NCI-H82 treated with DMSO at 0.1 percent for 48 hours (cell line): ENCODE results near the gene TGFBR3.

ENCODE experiments used
- DNase-seq: peaks from one replicate; lab custom pipeline; 2025; ENCODE audit not compliant: unreplicated experiment; lab: John Stamatoyannopoulos, UW

The TGFBR3 gene

DNA sequence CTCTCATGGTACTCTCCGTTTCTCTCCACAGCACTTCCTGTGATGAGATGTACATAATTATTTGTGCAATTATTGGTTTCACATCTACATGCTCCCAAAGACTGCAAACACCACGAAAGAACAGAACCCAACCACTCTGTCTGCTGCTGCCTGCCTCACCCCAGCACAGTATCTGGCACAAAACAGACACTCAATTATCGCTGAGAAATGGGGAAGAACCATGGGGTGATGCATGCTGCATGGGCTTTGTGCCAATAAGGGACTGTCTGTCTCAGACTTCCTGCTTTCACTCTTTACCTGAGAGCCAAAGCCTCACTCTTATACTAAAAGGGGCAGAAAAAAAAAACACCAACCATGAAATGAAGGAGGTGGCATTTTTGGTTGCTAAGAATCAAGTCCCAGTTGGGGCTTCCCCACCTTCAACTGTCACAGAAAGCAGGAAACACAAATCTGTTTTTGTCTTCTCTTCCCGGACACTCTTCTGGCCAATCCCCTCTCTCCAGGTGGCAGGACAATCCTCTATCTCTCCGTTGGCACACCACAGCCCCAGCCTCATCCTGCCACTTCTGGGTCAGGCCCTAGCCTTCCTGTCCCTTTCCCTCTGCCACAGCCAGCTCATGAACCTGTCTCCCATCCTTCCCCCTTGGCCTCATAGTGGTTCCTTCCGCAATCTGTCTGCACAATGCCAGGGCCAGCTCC, 82.0 kb downstream of the TGFBR3 start:
- DNase-seq = no peak

DNA sequence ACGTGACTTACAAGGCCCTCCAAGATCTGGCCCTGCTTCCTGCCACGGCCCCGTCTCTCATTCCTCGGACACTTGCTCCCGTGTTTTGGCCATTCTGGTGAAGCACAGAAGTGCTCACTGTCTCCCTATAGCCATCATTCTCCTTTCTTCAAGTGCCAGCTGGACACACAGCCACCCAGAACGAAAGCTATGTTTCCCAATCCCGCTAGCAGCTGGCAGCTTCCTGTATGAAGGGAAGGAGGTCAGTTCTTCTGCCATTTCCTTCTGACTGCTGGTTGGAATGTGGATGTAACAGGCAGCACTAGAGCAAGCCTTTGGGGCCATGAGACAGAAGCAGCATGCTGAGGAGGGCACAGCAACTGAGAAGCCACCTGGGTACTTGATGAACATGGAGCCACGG, 82.8 kb downstream of the TGFBR3 start:
- no peak for DNase-seq

DNA sequence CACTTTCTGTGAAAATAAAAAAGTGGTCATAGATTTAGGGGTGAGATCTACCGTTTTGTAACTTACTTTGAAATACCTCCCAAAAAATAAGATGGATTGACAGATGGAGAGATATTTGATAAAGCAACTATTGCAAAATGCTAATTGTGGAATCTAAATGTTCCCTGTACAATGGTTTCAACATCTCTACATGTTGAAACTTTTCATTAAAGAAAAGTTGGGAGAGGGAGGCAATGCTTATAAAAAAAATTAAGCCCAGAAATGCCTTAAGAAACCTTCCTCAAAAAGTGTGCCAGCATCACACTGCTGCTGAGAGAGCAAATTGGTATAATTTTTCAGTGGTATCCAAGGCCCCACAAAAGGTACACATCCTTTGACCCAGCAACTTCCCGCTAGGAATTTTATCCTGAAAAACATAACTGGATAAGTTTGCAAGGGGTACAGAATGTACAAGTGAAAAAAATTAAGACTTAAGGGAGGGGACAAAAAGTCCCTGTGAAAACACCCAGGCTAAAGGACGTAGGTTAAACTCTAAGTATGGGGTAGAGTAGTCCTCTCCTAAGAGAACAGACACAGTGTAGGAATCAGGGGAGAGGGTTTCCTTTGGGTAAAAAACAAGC, 84.3 kb downstream of the TGFBR3 start:
- no peak for DNase-seq

DNA sequence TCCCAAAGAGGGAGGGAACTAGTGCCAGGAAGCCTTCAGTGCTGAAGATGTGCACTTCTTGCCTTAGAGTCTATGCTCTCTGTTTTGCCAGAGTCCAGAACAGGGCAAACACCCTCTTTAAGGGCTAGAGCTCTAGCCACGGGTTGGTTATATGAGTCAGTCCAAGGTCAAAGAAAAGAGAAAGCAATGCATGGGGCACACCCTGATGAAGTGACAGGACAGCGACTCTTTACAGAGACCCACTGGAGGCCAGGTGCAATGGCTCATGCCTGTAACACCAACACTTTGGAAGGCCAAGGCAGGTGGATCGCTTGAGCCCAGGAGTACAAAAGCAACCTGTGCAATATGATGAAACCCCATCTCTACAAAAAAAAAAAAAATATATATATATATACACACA, 86.1 kb downstream of the TGFBR3 start:
- DNase-seq = no peak

DNA sequence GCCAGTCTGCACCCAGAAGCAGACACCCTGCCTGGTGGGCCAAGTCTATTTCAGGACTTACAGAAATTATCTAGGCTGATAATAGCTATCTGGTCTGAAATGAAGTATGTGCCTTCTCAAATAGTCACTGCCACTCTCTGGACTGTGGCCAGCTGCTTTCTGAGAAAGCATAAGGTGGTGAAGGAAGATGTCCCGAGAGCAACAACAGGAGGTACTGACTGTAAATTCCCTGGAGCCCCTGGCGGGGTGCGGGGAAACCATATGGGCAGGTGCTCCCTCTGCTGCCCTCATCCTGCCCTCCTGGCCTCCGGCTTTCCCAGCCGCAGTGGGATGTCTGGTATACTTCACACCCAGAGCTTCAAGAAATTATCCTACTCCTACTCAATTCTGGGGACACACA, 86.8 kb downstream of the TGFBR3 start:
- DNase-seq = no peak

DNA sequence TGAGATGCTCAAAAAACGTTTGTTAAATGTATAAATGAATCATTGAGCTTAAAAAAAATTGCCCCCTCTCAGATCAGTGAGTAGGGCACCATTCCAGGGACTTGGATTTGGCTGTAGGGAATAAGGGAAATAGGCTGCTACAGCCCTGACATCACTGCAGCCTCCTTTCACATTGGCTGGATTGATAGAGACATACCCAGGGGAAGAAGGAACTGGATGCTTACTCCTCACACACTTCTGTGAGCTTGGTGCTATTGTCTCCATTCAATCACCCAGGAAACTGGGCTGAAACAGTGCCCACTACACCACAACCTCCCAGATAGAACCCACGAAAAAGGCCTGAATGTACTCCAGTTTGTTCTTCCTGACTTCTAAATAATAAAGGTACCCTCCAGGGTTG, 87.2 kb downstream of the TGFBR3 start:
- DNase-seq = no peak

DNA sequence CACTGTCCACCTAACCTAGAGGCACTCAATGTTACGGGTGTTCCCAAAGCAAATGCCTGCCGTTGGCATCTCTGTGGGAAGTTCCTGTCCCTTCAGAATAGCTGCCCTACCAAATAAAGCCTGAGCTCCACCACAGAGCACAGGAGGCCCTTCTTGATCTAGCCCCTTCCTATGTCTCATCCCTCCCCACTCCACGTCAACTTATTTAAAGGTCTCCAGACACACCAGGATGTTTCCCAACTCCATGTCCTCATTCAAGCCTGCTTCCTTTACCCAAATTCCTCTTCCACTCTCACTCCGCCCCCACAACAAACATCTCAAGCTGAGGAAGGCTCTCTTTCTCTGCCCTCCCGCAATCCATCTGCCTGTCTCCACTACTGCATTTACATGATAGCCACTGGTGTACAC, 87.7 kb downstream of the TGFBR3 start:
- DNase-seq = no peak

DNA sequence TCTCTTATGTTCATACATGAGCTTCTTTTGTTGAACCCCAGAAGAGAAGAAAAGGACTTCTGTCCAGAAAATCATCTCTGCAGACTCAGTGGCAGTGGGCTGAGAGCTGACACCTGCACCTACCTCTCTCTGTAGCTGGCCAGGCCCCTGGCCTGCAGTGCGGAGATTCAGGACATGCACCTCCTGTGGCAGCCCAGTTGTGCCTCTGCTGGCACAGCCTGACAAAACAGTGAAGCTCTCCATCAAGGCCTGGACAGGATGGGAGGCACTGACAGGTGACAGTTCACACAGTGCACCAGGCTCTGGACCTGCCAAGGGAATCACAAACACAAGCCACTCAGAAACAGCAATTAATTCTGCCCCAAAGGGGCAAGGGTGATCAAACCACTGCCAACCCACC, 88.8 kb downstream of the TGFBR3 start:
- DNase-seq = no peak

DNA sequence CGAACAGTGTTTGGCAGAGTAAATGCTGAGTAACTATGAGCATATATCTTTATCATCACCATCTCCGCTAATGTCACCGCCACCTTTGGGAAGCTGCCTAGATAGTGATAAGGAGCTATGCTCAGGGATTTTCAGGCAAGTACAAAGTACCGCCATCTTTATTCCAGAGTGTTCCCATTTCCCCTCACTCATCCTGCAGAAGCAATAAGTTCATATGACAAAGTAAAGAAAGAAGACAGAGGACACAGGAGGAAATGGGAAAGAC, 89.6 kb downstream of the TGFBR3 start:
- no peak for DNase-seq

DNA sequence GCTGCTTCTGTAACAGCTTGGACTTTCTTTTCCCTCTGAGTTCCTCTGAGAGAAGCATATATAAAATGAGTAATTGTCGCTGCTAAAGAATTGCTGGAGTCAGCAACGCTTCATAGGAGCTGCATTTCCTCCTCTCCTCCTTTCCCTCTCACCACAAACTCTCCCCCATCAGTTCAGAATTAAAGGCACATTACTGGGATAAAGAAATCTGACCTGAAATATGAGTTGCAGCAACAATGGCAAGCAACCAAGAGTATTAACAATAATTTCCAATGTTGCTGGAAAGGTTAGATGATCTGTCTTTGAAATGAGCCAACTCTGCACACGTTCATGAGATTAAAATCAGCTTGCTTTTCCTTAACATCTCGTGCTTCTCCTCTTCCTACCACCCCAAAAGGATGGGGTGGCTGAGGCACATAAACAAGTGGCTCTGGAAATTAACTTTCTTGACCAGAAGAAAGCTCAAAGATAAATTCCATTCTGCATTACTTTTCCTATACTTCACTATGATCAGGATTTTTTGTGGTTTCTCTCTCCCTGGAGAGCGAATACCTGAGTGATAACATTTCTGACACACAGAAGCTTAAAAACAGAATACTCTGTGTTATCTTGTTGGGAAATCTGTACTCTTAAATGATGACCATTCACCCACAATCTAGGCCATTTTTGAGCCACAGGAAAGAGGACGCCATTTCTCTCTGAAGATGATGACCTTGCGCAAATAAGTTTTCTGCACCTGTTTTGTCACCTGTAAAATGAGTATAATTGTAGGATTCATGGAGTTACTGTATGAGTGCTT, 90.2 kb downstream of the TGFBR3 start:
- DNase-seq = no peak

DNA sequence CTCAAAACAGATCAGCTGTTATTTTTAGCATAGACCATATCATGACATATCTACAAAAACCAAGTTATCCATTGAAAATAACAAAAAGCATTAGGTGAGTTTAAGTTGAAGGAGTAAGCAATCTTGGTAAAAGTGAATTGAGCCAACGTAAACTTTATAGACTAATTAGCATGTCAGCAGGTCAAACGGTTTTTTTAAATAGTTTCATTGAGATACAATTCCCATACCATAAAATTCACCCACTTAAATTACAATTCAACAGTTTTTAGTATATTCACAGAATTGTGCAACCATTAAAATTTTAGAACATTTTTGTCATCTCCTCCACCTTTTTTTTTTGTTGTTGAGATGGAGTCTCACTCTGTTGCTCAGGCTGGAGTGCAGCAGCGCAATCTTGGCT, 92.1 kb downstream of the TGFBR3 start:
- DNase-seq = no peak

DNA sequence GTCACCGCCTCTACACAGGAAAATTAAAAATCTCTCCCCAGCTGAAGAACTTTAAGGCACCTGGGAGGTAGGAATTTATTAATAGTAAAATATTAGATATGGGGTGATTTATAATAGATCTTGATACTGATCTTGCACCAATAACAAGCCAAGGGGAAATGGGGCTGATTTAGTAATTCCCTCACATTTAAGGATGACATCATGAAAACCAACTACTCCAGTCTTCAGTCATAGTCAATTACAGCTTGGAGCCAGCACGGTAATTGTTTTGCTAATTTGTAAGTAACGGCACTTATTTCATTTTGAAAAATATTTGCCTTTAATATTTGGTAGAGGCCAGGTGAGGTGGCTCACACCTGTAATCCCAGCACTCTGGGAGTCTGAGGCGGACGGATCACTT, 92.8 kb downstream of the TGFBR3 start:
- DNase-seq = no peak

DNA sequence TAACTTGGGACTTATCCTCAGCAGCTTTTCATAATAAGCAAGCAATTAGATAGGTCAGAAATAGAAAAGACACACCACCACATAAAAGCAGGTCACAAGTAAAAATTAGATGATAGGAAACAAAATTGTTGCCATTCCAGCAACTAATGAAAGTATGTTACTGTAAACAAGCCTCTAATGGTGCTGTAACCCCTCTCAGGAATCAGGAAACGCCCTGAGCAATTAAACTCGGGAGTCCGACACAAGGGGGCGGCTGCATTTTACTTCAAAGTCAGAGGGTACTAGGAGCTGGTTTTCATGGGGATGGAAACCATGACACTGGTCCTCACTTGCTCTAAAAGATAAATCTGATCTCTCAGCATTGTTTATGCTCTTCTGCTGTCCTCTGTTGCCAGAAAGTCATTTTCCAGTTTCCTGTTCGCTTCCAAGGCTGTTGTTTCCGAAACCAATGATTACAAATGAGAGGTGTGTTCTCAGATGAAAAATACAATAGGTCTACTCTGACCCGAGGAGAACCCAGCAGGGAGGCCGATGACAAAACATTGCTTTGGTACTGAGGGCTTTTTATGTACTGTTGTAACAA, 93.4 kb downstream of the TGFBR3 start:
- DNase-seq = no peak

DNA sequence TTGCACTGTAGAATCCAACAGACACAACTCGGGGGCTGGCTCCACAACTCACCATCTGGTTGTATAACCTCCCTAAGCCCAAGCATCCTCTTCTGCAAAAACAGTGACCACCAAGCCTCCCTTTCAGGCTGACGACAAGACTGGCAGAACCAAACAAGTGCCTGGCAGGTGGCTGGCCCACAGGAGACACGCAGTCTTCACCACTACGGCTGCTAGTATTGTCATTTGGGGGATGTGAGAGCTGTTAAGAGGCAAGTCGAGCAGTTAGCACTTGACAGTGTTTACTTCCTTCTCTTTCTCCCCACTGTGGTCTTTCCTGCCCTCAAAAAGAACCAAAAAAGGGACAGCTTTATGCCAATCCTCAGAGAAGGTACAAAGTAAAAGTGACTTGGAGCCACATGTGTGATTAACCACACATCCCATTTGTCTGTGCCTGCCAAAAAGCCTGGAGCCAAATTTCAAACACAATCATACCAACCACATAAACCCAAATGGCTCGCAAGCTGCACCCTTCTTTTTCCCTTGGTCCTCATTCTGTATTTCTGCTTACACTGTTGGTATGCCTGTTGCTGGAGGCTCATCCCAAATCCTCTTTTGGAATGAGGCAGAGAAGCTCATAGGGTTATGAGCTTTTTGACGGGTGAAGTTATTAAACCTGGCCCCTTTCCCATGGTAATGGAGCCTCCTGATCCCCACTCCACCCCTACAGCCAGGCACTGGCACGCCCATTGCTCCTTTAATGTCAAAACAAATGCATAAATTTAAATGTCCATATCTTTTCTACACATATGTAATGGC, 94.1 kb downstream of the TGFBR3 start:
- no peak for DNase-seq

DNA sequence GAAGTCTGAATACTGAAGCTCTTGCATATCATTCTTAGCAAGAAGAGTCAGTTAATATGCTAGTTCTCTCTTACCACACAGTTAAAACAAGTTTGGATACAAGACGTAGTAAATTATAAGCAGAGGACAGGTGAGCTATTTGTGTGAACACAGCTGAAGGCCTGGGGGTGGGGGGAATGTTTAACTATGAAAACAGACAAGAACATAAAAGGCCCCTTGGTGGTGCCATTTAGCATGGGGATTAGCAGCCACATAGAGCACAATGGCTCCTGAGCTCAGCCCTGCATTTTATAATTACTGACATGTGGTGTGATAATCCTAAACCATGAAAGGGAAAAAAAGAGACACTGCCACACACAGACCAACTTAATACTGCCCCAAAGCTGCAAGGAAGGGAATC, 94.8 kb downstream of the TGFBR3 start:
- DNase-seq = peak; percentile 80

DNA sequence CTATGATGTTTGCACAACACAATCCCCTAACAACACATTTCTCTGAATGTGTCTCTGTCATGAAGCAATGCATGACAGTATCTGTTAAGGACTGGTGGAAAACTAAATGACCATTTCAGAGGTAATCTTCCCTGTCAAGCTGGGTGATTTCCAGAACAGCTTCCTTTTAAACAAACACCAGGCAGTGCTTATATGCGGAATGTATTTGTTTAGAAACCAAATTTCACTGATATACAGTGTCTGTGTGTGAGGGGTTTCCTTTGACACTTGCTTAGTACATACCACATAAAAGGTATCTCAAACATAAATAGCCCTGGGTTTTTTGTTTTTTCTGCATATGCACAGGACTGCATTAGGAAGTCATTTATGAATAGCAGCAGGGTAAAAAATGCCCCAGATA, 95.6 kb downstream of the TGFBR3 start:
- no peak for DNase-seq

DNA sequence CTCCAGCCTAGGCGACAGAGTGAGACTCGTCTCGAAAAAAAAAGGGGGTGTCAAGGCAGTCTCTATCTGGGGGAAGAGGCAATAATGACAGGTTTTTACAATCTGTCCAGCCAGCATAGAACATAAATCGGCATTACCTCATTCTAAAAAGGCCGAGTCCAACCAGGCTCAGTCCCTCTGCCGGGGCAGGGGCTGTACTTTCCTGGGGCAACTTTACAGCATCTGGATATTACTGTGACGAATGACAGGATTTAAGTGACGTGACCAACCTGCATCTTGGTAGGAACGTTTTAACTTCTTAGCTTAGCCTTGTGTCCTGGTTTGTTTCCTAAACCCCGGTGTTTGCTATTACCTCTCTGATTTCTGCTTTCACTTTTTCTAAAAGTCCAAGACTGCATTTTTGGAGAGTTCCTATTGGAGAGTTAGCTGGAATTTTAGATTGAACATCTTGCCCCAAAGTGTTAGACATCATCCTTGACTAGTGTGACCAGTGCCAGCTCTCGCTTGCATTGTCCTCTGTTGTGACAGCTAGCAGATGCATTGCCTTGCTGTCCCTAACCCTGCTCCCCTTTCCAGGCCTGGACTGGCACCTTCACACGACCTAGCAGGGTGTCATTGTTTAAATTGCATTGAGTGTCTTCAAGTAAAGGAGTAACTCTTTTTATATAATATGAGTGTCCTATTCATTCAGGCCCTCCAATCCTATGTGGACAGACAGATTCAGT, 96.5 kb downstream of the TGFBR3 start:
- DNase-seq = no peak

DNA sequence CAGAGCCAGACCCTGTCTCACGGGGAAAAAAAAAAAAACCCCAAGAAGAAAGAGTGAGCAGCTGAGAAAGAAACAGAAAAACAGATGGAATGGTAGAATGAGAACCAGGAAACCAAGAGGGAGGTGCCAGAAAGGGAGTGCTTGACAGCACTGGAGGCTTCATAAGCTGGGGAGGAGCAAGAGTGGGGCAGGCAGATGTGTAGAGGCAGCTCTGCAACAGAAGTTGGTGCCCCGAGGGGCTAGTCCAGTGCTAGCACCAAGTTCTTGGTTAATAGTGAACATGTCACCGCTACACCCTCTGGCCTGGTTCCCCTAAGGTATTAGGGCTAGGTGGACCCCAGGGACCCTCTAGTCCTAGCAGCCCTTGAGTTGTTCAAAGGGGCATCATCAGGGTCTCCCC, 98.0 kb downstream of the TGFBR3 start:
- no peak for DNase-seq

DNA sequence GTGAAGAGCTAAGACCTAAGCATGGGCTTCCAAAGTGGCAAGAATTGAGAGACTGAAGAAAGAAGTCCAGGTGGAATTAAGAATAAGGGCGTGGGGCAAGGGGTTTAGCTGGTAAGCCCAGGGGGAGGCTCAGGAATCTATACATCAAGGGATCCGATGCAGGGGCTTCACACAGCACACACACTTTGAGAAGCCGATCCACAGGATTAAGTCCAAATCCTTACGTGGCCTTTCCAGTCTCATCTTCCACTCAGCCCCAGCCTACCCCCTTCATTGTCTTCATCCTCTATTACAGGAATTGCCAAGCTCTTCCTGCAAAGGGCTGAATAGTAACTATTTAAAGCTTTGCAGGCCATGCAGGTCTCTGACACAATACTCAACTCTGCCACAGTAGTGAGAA, 101.3 kb downstream of the TGFBR3 start:
- DNase-seq = peak; percentile 66

DNA sequence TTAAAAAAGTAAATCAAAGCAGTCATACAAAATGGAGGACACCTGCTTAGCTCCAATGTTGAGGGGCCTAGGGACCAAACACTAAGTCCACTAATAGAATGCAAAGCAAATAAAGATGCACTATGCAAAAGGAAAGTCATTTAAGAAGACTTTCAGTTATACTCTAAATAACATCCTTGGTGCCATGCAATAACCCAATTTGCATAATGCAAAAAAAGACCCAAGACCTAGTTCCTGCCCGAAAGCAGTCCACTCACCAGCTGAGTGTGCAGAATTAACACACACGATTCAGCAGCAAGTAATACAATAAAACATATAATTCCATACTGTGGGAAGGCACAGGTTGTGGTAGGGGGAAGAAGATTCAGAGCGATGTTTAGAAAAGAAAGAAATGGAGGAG, 101.8 kb downstream of the TGFBR3 start:
- no peak for DNase-seq
